ENCODE data around the gene STK24. TPM values are rescaled to one million over a fixed set of nuclear protein-coding genes. Genes with fewer than 3 reads are reported as not detected.
"Not testable (repeated sequence)": the region's sequence is repeated elsewhere in the genome, so short reads cannot be mapped to it uniquely, and the experiment has no call there.

The STK24 gene
- total RNA-seq, 2 experiments from 2014 or later, result 150 to 152 TPM

- ChIA-PET CTCF (no interaction called here), POLR2A (no interaction called here)
These were observed 7.9 kb upstream of the STK24 start for GRCh38 chr13:98584668-98585397.

DNA sequence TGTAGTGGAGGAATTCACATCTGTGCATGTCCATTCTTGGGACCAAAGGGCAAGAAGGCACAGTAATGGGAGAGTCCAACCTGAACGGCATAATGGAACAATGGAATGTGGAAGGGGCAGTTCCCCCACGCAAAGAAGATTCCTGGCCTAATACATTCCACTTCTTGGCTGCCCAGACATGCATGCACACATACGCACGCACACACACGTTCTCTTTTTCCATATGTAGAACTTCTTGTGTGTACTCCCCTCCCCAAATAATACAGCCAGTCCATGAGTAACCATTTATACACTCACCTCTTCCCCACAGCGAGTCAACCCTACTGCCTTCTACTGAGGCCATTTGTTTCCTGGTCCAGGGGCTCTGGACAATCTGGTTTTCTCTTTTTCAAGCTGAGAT lies 6.0 kb upstream of the STK24 start:
- ChIA-PET CTCF (interaction anchor here (1.2 kb wide), 1 partner anchor 137 kb away, joined by 3 read pairs; no protein-coding TSS in a partner anchor), POLR2A (no interaction called here)

GRCh38 chr13:98581971-98582702 lies 5.2 kb upstream of the STK24 start:
- ChIA-PET CTCF (interaction anchor here (1.2 to 1.9 kb wide), 2 partner anchors 136 to 137 kb away, joined by 3 to 4 read pairs; no protein-coding TSS in a partner anchor), POLR2A (no interaction called here)

GRCh38 chr13:98581381-98581780 lies 4.5 kb upstream of the STK24 start:
- POLR2A ChIA-PET, result no interaction called here
- CTCF ChIA-PET, result interaction anchor here (1.3 to 1.9 kb wide), 2 partner anchors 72 to 136 kb away, joined by 4 read pairs; no protein-coding TSS in a partner anchor

- ChIA-PET POLR2A (no interaction called here), CTCF (interaction anchor here (1.3 to 1.9 kb wide), 2 partner anchors 73 to 135 kb away, joined by 4 read pairs; no protein-coding TSS in a partner anchor)
These were observed 3.5 kb upstream of the STK24 start for GRCh38 chr13:98580420-98580819.

DNA sequence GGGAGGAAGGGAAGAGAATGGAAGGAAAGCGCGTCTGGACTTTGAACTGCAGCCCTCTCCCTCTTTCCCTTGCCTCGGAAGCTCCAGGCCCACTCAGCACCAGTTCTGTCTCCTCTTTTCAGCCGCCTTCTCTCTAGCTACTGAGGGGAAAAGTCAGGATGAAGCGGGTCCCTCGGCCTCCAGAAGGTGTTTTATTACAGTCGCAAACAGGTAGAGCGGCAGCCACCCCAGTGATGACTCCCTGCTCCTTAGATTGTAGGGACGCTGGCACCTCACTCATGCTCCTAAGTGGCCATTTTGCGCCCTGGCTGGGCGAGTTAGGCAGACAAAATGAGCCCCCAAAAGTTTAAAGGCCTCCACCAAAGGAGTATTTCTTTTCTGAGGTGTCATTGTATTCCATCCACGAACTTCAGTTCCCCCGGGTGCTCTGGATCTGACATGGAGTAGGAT lies 954 bp upstream of the STK24 start:
- POLR2A ChIA-PET, result interaction anchor here (1.2 kb wide), 1 partner anchor 49 kb away, joined by 8 read pairs; no protein-coding TSS in a partner anchor
- CTCF ChIA-PET, result interaction anchor here (0.8 kb wide), 1 partner anchor 75 kb away, joined by 3 read pairs; no protein-coding TSS in a partner anchor

- CTCF ChIA-PET, result interaction anchor here (0.9 kb wide), 1 partner anchor 61 kb away, joined by 3 read pairs; no protein-coding TSS in a partner anchor
- POLR2A ChIA-PET, result interaction anchor here (0.8 to 1.2 kb wide), 4 partner anchors 48 to 95 kb away, joined by 3 to 8 read pairs (median 4); no protein-coding TSS in a partner anchor
These were observed 534 bp downstream of the STK24 start for GRCh38 chr13:98576200-98576945.

DNA sequence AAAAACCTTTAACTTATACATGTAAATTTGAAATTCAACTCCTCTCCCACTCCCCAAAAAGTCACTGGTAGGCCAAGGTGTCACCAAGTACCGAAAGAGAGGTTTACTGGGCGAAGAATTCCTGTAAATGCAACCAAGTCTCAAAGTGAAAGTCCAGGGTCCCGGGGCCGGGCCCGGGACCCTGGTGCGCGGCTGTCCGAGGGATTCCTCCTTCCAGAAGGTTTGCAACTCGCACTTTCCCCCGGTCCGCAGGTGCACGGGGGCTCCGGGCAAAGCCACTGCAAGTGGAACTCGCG lies 1.1 kb downstream of the STK24 start:
- ChIA-PET CTCF (interaction anchor here (0.9 kb wide), 1 partner anchor 61 kb away, joined by 3 read pairs; no protein-coding TSS in a partner anchor), POLR2A (interaction anchor here (0.8 to 1.1 kb wide), 3 partner anchors 47 to 95 kb away, joined by 3 to 5 read pairs (median 4); no protein-coding TSS in a partner anchor)

- POLR2A ChIA-PET, result interaction anchor here (0.8 to 1.1 kb wide), 3 partner anchors 47 to 94 kb away, joined by 3 to 5 read pairs (median 4); no protein-coding TSS in a partner anchor
- CTCF ChIA-PET, result interaction anchor here (0.9 kb wide), 1 partner anchor 60 kb away, joined by 3 read pairs; no protein-coding TSS in a partner anchor
These were observed 1.7 kb downstream of the STK24 start for GRCh38 chr13:98575009-98575903.

DNA sequence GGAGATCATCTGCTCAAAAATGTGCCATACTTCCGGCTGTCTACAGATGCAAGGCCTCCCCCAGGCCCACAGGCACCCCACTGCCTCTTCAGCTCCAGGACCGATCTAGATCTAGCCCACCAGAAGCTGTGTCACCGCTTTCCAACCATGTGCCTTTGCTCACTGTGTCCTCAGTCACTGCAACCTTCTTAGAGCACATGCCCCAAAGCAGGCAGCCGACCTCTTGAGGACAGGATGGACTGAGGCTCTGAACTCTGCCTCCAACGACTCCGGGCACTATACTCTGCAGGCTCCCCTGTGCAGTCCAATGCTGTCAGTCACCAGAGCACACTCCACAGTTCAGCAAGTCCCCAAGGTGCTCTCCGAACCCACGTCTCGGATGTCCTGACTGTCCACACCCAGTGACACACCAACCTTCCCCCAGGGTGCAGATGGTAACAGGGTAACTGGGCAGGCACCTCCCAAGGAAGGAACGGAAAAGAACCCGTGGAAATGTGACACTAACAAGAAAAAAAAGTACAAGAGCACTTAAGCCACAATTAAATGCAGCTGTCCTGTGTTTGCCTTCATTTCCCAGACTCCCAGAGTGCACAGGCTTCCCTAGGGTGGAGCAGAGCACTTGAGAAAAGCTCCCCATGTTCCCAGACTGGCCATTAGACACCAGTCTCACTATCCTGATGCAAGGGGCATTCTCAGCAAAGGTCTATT lies 4.8 kb downstream of the STK24 start:
- CTCF ChIA-PET, result interaction anchor here (1.0 to 1.6 kb wide), 4 partner anchors 46 to 126 kb away, joined by 3 to 4 read pairs (median 3); no protein-coding TSS in a partner anchor
- POLR2A ChIA-PET, result interaction anchor here (0.7 to 2.7 kb wide), 3 partner anchors 43 to 91 kb away, joined by 3 to 10 read pairs (median 3); no protein-coding TSS in a partner anchor

DNA sequence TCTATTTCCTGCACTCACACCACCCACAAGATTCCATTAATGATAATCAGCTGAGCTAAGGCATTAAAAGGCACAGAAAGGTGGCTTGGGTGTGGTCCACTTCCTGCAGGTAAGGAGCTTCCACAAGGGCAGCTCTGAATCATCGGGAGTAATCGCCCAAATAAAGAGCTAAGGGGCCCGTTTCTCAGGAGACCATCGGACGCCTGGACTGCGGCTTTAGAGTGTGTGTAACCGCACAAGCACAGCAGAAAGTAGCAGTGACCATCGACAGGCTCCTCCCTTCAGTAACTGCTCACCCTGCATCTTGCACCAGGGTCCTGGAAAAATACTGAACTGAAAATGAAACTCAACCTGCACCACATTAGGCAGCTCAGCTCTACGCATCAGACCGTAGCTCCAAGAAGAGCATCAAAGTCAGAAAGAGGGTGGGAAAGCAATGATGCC lies 6.0 kb downstream of the STK24 start:
- ChIA-PET CTCF (interaction anchor here (0.8 to 1.6 kb wide), 3 partner anchors 16 to 51 kb away, joined by 3 to 4 read pairs (median 3); no protein-coding TSS in a partner anchor), POLR2A (interaction anchor here (2.7 kb wide), 1 partner anchor 42 kb away, joined by 10 read pairs; no protein-coding TSS in a partner anchor)

DNA sequence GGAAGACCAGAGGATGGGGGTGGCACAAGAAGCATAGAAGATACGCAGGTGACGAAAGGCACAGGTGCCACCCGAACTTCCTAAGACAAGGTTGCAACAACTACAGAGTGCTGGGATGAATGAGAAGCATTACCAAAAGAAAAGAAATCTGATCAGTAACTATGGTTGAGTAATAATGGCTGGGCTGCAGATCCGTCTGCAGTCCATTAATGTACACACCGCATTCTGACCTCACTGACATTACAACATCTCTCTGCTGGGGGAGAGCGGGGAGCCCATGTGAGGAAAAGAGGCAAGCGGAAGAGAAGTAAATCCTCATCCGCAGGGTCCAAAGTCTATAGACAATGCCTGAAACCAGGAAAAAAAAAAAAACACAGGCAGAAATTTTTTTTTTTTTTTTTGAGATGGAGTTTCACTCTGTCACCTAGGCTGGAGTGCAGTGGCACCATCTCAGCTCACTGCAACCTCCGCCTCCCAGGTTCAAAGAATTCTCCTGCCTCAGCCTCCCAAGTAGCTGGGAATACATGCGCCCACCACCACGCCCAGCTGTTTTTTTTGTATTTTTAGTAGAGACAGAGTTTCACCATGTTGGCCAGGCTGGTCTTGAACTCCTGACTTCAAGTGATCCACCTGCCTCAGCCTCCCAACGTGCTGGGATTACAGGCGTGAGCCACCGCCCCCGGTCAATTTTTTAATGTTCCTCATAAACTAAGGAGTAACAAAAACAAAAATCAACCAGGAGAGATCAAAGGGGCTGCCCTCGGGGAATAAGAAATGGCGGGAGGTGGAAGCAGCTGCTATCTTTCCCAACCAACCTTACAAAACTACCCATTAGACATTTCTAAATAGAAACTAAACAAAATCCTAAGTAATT lies 7.2 kb downstream of the STK24 start:
- POLR2A ChIA-PET, result interaction anchor here (0.6 to 0.7 kb wide), 2 partner anchors 84 to 1345 kb away, joined by 3 to 5 read pairs; no protein-coding TSS in a partner anchor
- CTCF ChIA-PET, result not testable (repeated sequence)

GRCh38 chr13:98568918-98569317 lies 8.0 kb downstream of the STK24 start:
- CTCF ChIA-PET, result no interaction called here
- POLR2A ChIA-PET, result no interaction called here

DNA sequence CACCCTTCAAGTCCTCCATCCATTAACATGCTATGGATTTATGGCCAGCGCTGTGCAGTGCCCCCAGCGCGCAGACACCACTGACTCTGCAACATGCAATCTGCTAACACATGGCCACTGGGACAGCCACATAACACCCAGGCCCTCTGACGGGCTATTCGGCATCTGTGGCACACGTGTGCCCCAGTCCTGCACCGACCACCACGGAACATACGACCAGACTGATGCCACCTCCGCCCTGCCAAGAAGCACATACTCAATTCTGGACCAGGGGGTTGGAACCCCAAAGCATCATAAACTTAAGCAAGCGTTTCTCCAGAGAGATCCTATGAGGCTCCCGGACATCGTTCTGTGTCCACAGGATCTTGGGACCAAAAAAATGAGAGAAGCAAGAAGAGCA lies 9.8 kb downstream of the STK24 start:
- ChIA-PET POLR2A (interaction anchor here (0.6 to 1.0 kb wide), 4 partner anchors 19 to 73 kb away, joined by 3 to 7 read pairs (median 5); no protein-coding TSS in a partner anchor), CTCF (interaction anchor here (0.6 kb wide), 1 partner anchor 31 kb away, joined by 5 read pairs; no protein-coding TSS in a partner anchor)

DNA sequence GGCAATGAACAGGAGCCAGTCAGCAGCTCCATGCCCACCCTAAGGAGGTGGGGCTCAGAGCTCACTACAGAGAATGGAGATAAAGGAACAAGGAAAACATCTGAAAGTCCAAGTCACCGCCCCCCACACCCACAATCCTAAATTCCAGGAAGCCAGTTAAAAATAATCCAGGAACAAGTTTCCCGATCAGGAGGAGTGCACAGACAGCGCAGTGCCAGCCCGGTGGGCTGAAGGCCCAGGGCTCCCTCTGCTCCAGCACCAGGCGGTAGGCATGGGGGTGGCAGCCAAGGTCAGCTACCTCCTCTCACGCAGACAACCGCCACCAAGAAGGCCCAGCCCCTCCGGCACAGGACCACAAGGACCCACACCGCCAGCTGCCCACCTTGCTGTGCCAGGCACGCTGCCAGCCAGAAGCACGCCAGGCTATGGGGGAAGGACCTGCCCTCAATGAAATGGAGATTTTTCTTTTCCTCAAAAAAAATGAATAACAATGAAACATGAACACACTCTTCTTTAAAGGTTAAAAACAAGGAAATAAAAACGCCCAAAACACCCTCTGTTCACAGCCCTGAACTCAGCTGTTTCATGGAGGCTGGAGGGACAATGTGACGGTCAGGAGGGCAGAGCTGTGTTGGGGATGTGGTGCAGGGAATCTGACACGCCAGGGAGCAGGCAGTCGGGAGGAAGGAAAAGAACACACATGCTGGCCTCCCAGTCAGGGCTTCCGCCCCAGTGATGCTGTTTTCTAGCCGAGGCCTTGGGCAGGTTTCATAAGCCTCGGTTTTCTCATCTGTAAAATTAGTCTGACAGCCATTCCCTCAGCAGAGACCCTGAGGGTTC lies 11.0 kb downstream of the STK24 start:
- POLR2A ChIA-PET, result interaction anchor here (0.6 kb wide), 1 partner anchor 58 kb away, joined by 3 read pairs; no protein-coding TSS in a partner anchor
- CTCF ChIA-PET, result interaction anchor here (1.1 kb wide), 1 partner anchor 81 kb away, joined by 4 read pairs; no protein-coding TSS in a partner anchor

Data from activated CD8-positive, alpha-beta memory T cell treated with anti-CD3 and anti-CD28 coated beads for 36 hours (primary cell).